ENCODE data around the gene LRP6. TPM values are rescaled to one million over a fixed set of nuclear protein-coding genes. Genes with fewer than 3 reads are reported as not detected.
A peak's percentile ranks its signal among the peaks of the same experiment; 100 is the strongest.

The LRP6 gene
- total and polyA plus RNA-seq, 4 donors: 9.4 to 125 (median 26.8) TPM

DNA sequence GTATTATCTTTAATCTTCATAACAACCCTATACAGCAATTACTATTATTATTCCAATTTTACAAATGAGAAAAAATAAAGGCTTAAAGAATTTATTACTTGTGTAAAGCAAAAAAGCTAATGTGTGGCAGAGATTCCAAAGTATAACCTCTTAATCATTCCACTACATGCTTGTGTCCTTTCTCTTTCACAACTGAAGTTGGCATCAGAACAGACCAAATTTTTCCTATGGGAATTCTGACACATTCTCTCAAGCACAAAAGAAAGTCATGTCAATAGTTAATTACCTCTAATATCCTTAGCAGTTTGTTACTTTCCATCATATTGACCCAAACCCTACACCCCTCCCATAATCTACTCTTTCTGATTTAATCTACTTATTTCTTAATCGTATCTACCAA is 109.4 kb downstream of the LRP6 start:
- H3K27me3 ChIP-seq (ENCODE audit: control insufficient read depth in 3 of 3, insufficient read depth in 3 of 3, low read length in 2 of 3): no peaks in the 10 kb centered on the region
- H3K9ac ChIP-seq (ENCODE audit: insufficient read depth in 1 of 2, low read length in 2 of 2): no peak overlapping the region
- DNase-seq: peak in 1 of 3 donors; percentile 30
- H3K27ac ChIP-seq (ENCODE audit: low read depth in 1 of 2, low read length in 1 of 2): no peak overlapping the region
- no peak overlapping the region for H3K4me3 ChIP-seq
- peaks cover 3 to 15% (median 14%) of the 10 kb centered on the region in 4 donors for H3K36me3 ChIP-seq (ENCODE audit: control insufficient read depth in 4 of 4, insufficient read depth in 4 of 4, low read length in 4 of 4)
- peaks cover 0 to 40% (median 3%) of the 10 kb centered on the region in 5 donors for H3K4me1 ChIP-seq (ENCODE audit: control insufficient read depth in 5 of 5, insufficient read depth in 5 of 5, low read length in 5 of 5)
- ATAC-seq (ENCODE audit: insufficient read depth, low FRiP score): no peak
- 89 to 97% methylated on average over 1 of the region's 1 CpG for WGBS, 2 donors
- H3K9me3 ChIP-seq (ENCODE audit: control insufficient read depth in 4 of 4, insufficient read depth in 3 of 4, low read length in 3 of 4): no peaks in the 10 kb centered on the region
- TF ChIP-seq, protein P1, sequence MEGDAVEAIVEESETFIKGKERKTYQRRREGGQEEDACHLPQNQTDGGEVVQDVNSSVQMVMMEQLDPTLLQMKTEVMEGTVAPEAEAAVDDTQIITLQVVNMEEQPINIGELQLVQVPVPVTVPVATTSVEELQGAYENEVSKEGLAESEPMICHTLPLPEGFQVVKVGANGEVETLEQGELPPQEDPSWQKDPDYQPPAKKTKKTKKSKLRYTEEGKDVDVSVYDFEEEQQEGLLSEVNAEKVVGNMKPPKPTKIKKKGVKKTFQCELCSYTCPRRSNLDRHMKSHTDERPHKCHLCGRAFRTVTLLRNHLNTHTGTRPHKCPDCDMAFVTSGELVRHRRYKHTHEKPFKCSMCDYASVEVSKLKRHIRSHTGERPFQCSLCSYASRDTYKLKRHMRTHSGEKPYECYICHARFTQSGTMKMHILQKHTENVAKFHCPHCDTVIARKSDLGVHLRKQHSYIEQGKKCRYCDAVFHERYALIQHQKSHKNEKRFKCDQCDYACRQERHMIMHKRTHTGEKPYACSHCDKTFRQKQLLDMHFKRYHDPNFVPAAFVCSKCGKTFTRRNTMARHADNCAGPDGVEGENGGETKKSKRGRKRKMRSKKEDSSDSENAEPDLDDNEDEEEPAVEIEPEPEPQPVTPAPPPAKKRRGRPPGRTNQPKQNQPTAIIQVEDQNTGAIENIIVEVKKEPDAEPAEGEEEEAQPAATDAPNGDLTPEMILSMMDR (IDR thresholded peaks at IDR 0.05; ENCODE audit: control extremely low read depth, extremely low read depth): no peak

DNA sequence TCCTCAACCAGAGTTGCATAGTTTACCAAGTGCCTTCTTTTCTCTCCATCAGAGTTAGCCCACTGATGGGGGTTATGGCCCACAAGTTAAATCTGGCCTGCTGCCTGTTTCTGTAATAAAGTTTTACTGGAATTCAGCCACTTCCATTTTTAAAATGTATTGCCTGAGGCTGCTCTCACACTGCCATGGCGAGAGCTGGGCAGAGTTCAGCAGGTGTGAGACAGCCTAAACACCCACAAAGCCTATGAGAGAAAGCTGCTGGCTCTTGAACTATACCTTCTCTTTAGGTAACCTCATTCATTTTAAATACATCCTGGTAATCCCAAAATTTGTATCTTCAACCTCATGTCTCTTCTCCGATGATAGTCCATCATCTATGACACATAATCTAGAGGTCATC is 110.0 kb downstream of the LRP6 start:
- TF ChIP-seq, protein P1 (IDR thresholded peaks at IDR 0.05; ENCODE audit: control extremely low read depth, extremely low read depth): no peak
- no peak for ATAC-seq (ENCODE audit: insufficient read depth, low FRiP score)

DNA sequence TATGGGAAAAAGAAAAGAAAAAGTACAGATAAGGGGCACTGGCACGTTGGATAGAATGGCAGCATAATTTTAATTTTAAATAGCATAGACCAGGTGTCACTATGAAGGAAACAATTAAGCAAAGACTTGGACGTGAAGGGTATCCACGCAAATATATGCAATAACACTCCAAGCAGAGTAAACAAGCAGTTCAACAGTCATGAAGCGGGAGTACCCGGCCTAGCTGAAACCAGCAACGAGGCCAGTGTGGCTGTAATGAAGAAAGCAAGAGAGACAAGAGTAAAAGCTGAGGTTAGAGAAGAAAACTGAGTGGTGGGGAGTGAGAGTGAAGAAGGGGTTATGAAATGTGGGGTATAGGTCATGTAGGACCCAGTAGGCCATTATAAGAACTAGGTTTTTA is 110.7 kb downstream of the LRP6 start:
- H3K9me3 ChIP-seq (ENCODE audit: control insufficient read depth in 4 of 4, insufficient read depth in 3 of 4, low read length in 3 of 4): no peaks in the 10 kb centered on the region
- H3K4me3 ChIP-seq: no peak overlapping the region
- H3K27me3 ChIP-seq (ENCODE audit: control insufficient read depth in 3 of 3, insufficient read depth in 3 of 3, low read length in 2 of 3): no peaks in the 10 kb centered on the region
- H3K27ac ChIP-seq (ENCODE audit: low read depth in 1 of 2, low read length in 1 of 2): no peak overlapping the region
- no peak for DNase-seq
- peaks cover 3 to 11% (median 9%) of the 10 kb centered on the region in 4 donors for H3K36me3 ChIP-seq (ENCODE audit: control insufficient read depth in 4 of 4, insufficient read depth in 4 of 4, low read length in 4 of 4)
- ATAC-seq (ENCODE audit: insufficient read depth, low FRiP score): no peak
- no peak overlapping the region for H3K9ac ChIP-seq (ENCODE audit: insufficient read depth in 1 of 2, low read length in 2 of 2)
- WGBS, 2 donors: 71 to 79% methylated on average over 6 of the region's 6 CpGs
- TF ChIP-seq, protein P1 (IDR thresholded peaks at IDR 0.05; ENCODE audit: control extremely low read depth, extremely low read depth): no peak
- peaks cover 0 to 40% (median 3%) of the 10 kb centered on the region in 5 donors for H3K4me1 ChIP-seq (ENCODE audit: control insufficient read depth in 5 of 5, insufficient read depth in 5 of 5, low read length in 5 of 5)

More for the DNA sequence above, 110.0 kb downstream of the LRP6 start:
- DNase-seq: no peak
- Histone ChIP-seq H3K4me3 (no peak overlapping the region), H3K9me3 (ENCODE audit: control insufficient read depth in 4 of 4, insufficient read depth in 3 of 4, low read length in 3 of 4) (no peaks in the 10 kb centered on the region), H3K4me1 (ENCODE audit: control insufficient read depth in 5 of 5, insufficient read depth in 5 of 5, low read length in 5 of 5) (peaks cover 0 to 40% (median 3%) of the 10 kb centered on the region in 5 donors), H3K27me3 (ENCODE audit: control insufficient read depth in 3 of 3, insufficient read depth in 3 of 3, low read length in 2 of 3) (no peaks in the 10 kb centered on the region), H3K9ac (ENCODE audit: insufficient read depth in 1 of 2, low read length in 2 of 2) (no peak overlapping the region), H3K36me3 (ENCODE audit: control insufficient read depth in 4 of 4, insufficient read depth in 4 of 4, low read length in 4 of 4) (peaks cover 3 to 12% (median 10%) of the 10 kb centered on the region in 4 donors), H3K27ac (ENCODE audit: low read depth in 1 of 2, low read length in 1 of 2) (peak overlapping the region in 1 of 2 donors; percentile 11)
- WGBS, 2 donors: 90% methylated on average over 2 of the region's 2 CpGs

DNA sequence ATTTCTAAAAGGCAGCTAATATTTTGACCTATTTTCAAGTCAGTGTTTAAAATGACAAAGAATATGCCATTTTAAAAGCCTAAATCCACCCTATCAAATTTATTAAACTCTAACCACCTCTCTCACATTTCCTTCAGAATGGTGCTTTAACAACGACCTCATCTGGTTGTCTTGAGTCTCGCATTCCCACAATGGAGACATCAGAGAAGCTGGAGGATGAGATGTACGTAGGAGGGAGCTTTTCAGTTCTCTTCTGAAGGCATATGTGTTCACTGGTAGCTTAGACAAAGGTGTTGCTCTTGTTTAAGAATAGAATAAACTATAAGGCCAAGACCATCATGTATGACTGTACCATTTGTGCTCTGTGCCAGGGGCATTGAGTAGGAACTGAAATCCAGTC is 113.2 kb downstream of the LRP6 start:
- DNase-seq (no peak), ATAC-seq (ENCODE audit: insufficient read depth, low FRiP score) (no peak)
- TF ChIP-seq, protein P1 (IDR thresholded peaks at IDR 0.05; ENCODE audit: control extremely low read depth, extremely low read depth): no peak
- Histone ChIP-seq H3K27ac (ENCODE audit: low read depth in 1 of 2, low read length in 1 of 2) (no peak overlapping the region), H3K27me3 (ENCODE audit: control insufficient read depth in 3 of 3, insufficient read depth in 3 of 3, low read length in 2 of 3) (no peaks in the 10 kb centered on the region), H3K36me3 (ENCODE audit: control insufficient read depth in 4 of 4, insufficient read depth in 4 of 4, low read length in 4 of 4) (peaks cover 5 to 32% (median 18%) of the 10 kb centered on the region in 4 donors), H3K9ac (ENCODE audit: insufficient read depth in 1 of 2, low read length in 2 of 2) (no peak overlapping the region), H3K4me1 (ENCODE audit: control insufficient read depth in 5 of 5, insufficient read depth in 5 of 5, low read length in 5 of 5) (peaks cover 0 to 19% (median 3%) of the 10 kb centered on the region in 5 donors), H3K9me3 (ENCODE audit: control insufficient read depth in 4 of 4, insufficient read depth in 3 of 4, low read length in 3 of 4) (no peaks in the 10 kb centered on the region), H3K4me3 (no peak overlapping the region)
- 89 to 93% methylated on average over 3 of the region's 3 CpGs for WGBS, 2 donors

All from lung (tissue), 12 donors.